ENCODE results near the gene ZNF829.

ZNF829 gene

GRCh38 chr19:36851898-36852297, 64.2 kb downstream of the ZNF829 start:
- in situ Hi-C loops (cut with MboI; ENCODE audit: low pct_unique_long_range_greater_than_20kb, low sequenced_read_pairs, unreplicated experiment): no loop called here
- peak; percentile 4 for DNase-seq (ENCODE audit: low spot score)
- no peak for TF ChIP-seq CTCF (IDR thresholded peaks at IDR 0.05; ENCODE audit: extremely low read depth, insufficient read depth, missing control alignments)

GRCh38 chr19:36850559-36851442, 65.3 kb downstream of the ZNF829 start, which contains the start of gene ZNF345:
ZNF345 (plus strand) TSS chr19:36850876; CDS start chr19:36876831, 25,955 bp downstream.
- in situ Hi-C loops (cut with MboI; ENCODE audit: low pct_unique_long_range_greater_than_20kb, low sequenced_read_pairs, unreplicated experiment): no loop called here
- DNase-seq (ENCODE audit: low spot score): peak; percentile 88

GRCh38 chr19:36849701-36850558, 66.2 kb downstream of the ZNF829 start:
- DNase-seq (ENCODE audit: low spot score): peak; percentile 88
- no peak for TF ChIP-seq CTCF (IDR thresholded peaks at IDR 0.05; ENCODE audit: extremely low read depth, insufficient read depth, missing control alignments)
- in situ Hi-C loops (cut with MboI; ENCODE audit: low pct_unique_long_range_greater_than_20kb, low sequenced_read_pairs, unreplicated experiment): no loop called here

More at GRCh38 chr19:36850559-36851442, 65.3 kb downstream of the ZNF829 start, which contains the start of gene ZNF345:
- no peak for TF ChIP-seq CTCF (IDR thresholded peaks at IDR 0.05; ENCODE audit: extremely low read depth, insufficient read depth, missing control alignments)

GRCh38 chr19:36847968-36848367, 68.1 kb downstream of the ZNF829 start:
- peak; percentile 16 for DNase-seq (ENCODE audit: low spot score)
- in situ Hi-C loops (cut with MboI; ENCODE audit: low pct_unique_long_range_greater_than_20kb, low sequenced_read_pairs, unreplicated experiment): no loop called here
- TF ChIP-seq CTCF (IDR thresholded peaks at IDR 0.05; ENCODE audit: extremely low read depth, insufficient read depth, missing control alignments): no peak

GRCh38 chr19:36838784-36839324, 77.2 kb downstream of the ZNF829 start:
- no peak for TF ChIP-seq CTCF (IDR thresholded peaks at IDR 0.05; ENCODE audit: extremely low read depth, insufficient read depth, missing control alignments)
- in situ Hi-C loops (cut with MboI; ENCODE audit: low pct_unique_long_range_greater_than_20kb, low sequenced_read_pairs, unreplicated experiment): no loop called here

More at GRCh38 chr19:36838784-36839324, 77.2 kb downstream of the ZNF829 start:
- no peak for DNase-seq (ENCODE audit: low spot score)

Measured in GM13977 (cell line).